HepG2 (cell line): ENCODE measurements around the gene MRPL28. TPM values are rescaled to one million over a fixed set of nuclear protein-coding genes. Genes with fewer than 3 reads are reported as not detected.

Experiments
- ATAC-seq: fragments of 200-7000 bp; cut with Tn5 transposase; 3 replicates; pipeline ENCODE4 v1.9.1; 2020; ENCODE audit warnings: mild to moderate bottlenecking, moderate library complexity
- BruUV-seq: library from RNA; stranded (reverse); fragments of 400-500 nt; replicated peaks from 2 replicates; lab custom pipeline; 2021; lab: Mats Ljungman, UMichigan
- CTCF ChIA-PET: fragments of 300-600 bp; formaldehyde crosslinking; extraction: SDS; loops from one replicate; lab custom pipeline; 2021; ENCODE audit warnings: low total read pairs, inconsistent platforms, low intra/inter-chr PET ratio; lab: Yijun Ruan, JAX
- POLR2A ChIA-PET: fragments of 350-600 bp; sonication (Branson Sonifier 250); formaldehyde crosslinking; loops from one replicate; lab custom pipeline; 2020; ENCODE audit warnings: antibody characterized with exemption, inconsistent platforms; lab: Yijun Ruan, JAX
- DNase-seq: peaks from one replicate; pipeline ENCODE4 v3.0.0-alpha.2; 2015; ENCODE audit warnings: low spot score
- FAIRE-seq: peaks from 3 replicates; lab custom pipeline; 2011; peaks lifted over from hg19 to GRCh38; lab: Jason Lieb, UNC
- H2AFZ ChIP-seq: one replicate; pipeline ENCODE4 v1.6.1; 2011; ENCODE audit warnings: low read length, inconsistent platforms
- H3K27ac ChIP-seq: fragments of 300-600 bp; 3 replicates; pipeline ENCODE4 v1.8.0; 2011; ENCODE audit warnings: mixed run types, mild to moderate bottlenecking, mixed read lengths, low read length, inconsistent platforms; ENCODE audit not compliant: insufficient read depth; ENCODE audit errors: extremely low read length
- H3K27me3 ChIP-seq, 2 experiments: fragments of 200-600 bp in 1 of 2; 2 replicates in 1 of 2; 3 replicates in 1 of 2; pipeline versions ENCODE4 v1.6.0 to v1.8.0; 2011; ENCODE audit warnings: low read length in 2 of 2, mild to moderate bottlenecking in 2 of 2, moderate library complexity in 2 of 2, inconsistent platforms in 1 of 2; ENCODE audit not compliant: insufficient read depth in 2 of 2, control insufficient read depth in 1 of 2
- H3K36me3 ChIP-seq, 2 experiments: fragments of 200-600 bp in 1 of 2; replicated peaks in 1 of 2; 2 replicates in 1 of 2; 3 replicates in 1 of 2; pipeline versions ENCODE4 v1.5.1 to v1.8.0; 2011; ENCODE audit warnings: low read length in 2 of 2, inconsistent platforms in 1 of 2; ENCODE audit not compliant: insufficient read depth in 2 of 2, control insufficient read depth in 1 of 2
- H3K4me1 ChIP-seq: 2 replicates; pipeline ENCODE4 v1.5.1; 2012; ENCODE audit warnings: low read length, inconsistent platforms; ENCODE audit not compliant: insufficient read depth
- H3K4me2 ChIP-seq: 2 replicates; pipeline ENCODE4 v1.6.0; 2011; ENCODE audit warnings: low read depth, low read length, inconsistent platforms
- H3K4me3 ChIP-seq, 3 experiments: fragments of 200-600 bp in 1 of 3; sonication (generic), shearing (Covaris generic) in 1 of 3; replicated peaks in 1 of 3; 2 replicates each; pipeline ENCODE4 v1.5.1; 2011 to 2016; ENCODE audit warnings: low read length in 3 of 3, inconsistent platforms in 2 of 3, low read depth in 2 of 3, mild to moderate bottlenecking in 2 of 3, control low read depth in 1 of 3, mixed read lengths in 1 of 3; ENCODE audit not compliant: insufficient read depth in 1 of 3
- H3K79me2 ChIP-seq: one replicate; pipeline ENCODE4 v1.6.1; 2011; ENCODE audit warnings: low read length, inconsistent platforms; ENCODE audit not compliant: insufficient read depth
- H3K9ac ChIP-seq: 2 replicates; pipeline ENCODE4 v1.6.0; 2011; ENCODE audit warnings: mild to moderate bottlenecking, low read depth, low read length, inconsistent platforms; ENCODE audit not compliant: insufficient read depth
- H3K9me3 ChIP-seq: 2 replicates; pipeline ENCODE4 v1.5.1; 2012; ENCODE audit warnings: mild to moderate bottlenecking, low read length
- H4K20me1 ChIP-seq: 2 replicates; pipeline ENCODE4 v1.6.0; 2011; ENCODE audit warnings: inconsistent platforms, mild to moderate bottlenecking, low read length, moderate library complexity; ENCODE audit not compliant: insufficient read depth
- CBX2 ChIP-seq, 2 experiments: fragments of 200-600 bp in 1 of 2; sonication (generic); formaldehyde crosslinking in 1 of 2; IDR thresholded peaks; 2 replicates each; pipeline versions ENCODE4 v1.7.0 to v1.8.1; 2018 to 2022; ENCODE audit warnings: low read depth in 2 of 2, low read length in 1 of 2, mild to moderate bottlenecking in 1 of 2, missing genetic modification reagents in 1 of 2
- E2F5 ChIP-seq: sonication (generic); formaldehyde crosslinking; conservative IDR thresholded peaks from 2 replicates; pipeline ENCODE4 v1.4.0; 2020; ENCODE audit warnings: missing genetic modification reagents
- GABPA ChIP-seq, 2 experiments: IDR thresholded peaks; 2 replicates each; pipeline ENCODE4 v1.6.1; 2011 to 2016; ENCODE audit warnings: low read depth in 2 of 2, low read length in 1 of 2, missing biosample characterization in 1 of 2, missing genetic modification characterization in 1 of 2
- KDM1A ChIP-seq: IDR thresholded peaks from 2 replicates; pipeline ENCODE4 v1.6.1; 2016; ENCODE audit warnings: missing compliant biosample characterization
- ZC3H13 ChIP-seq: sonication (generic); formaldehyde crosslinking; IDR thresholded peaks from 2 replicates; pipeline ENCODE4 v1.8.1; 2023; ENCODE audit warnings: mild to moderate bottlenecking, missing genetic modification reagents, moderate library complexity
- ZIK1 ChIP-seq: sonication (generic); formaldehyde crosslinking; IDR thresholded peaks from 2 replicates; pipeline ENCODE4 v1.5.0; 2020; ENCODE audit warnings: mild to moderate bottlenecking, low read depth, missing genetic modification reagents, borderline replicate concordance
- ZNF253 ChIP-seq: sonication (generic); formaldehyde crosslinking; IDR thresholded peaks from 2 replicates; pipeline ENCODE4 v1.8.0; 2022; ENCODE audit warnings: mild to moderate bottlenecking, missing genetic modification reagents, borderline replicate concordance
- ZNF30 ChIP-seq: sonication (generic); formaldehyde crosslinking; IDR thresholded peaks from 2 replicates; pipeline ENCODE4 v1.5.0; 2020; ENCODE audit warnings: mild to moderate bottlenecking, missing genetic modification reagents
- ZNF609 ChIP-seq: sonication (generic); formaldehyde crosslinking; IDR thresholded peaks from 2 replicates; pipeline ENCODE4 v1.4.0; 2020; ENCODE audit warnings: mild to moderate bottlenecking, missing genetic modification reagents, borderline replicate concordance
- WGBS: methylation state at CpG from one replicate; pipeline ENCODE4 v1.1.6; 2017; ENCODE audit warnings: low lambda C conversion rate; 5-methylcytosine and 5-hydroxymethylcytosine counted together
- in situ Hi-C: cut with HindIII; loops from 2 replicates; pipeline ENCODE4 v1.10.0; 2017; ENCODE audit warnings: low pct_unique_long_range_greater_than_20kb; ENCODE audit not compliant: extremely low pct_ligation_motif_present
- intact Hi-C: fragments of 100-400 bp; cut with micrococcal nuclease; formaldehyde crosslinking; loops from one replicate; pipeline ENCODE4 v1.10.0; 2022; ENCODE audit not compliant: unreplicated experiment
- polyA plus RNA-seq, 8 experiments: library from polyadenylated mRNA; depleted of rRNA in 3 of 8; stranded (reverse) in 7 of 8; unstranded in 1 of 8; fragments of >200 nt; fragmentation: Illumina TruSeq in 4 of 8; extraction: Trizol in 4 of 8; gene quantifications; 2 replicates each; pipeline versions ENCODE4 v1.2.1 to v1.2.3, GENCODE V29; 2011 to 2016; ENCODE audit warnings: low read depth in 4 of 8, missing spikeins in 1 of 8, mixed read lengths in 1 of 8; ENCODE audit not compliant: insufficient read depth in 1 of 8
- total RNA-seq, 5 experiments: library from RNA; depleted of rRNA; stranded (reverse); fragments of >200 nt; fragmentation: Illumina TruSeq; extraction: Trizol; gene quantifications; 2 replicates each; pipeline ENCODE4 v1.2.3, GENCODE V29; 2016; ENCODE audit warnings: low read depth in 1 of 5
- TF ChIP-seq, protein P1 (sequence below): sonication (generic); formaldehyde crosslinking; IDR thresholded peaks from one replicate; pipeline ENCODE4 v1.5.1; 2020; ENCODE audit warnings: mild to moderate bottlenecking, missing genetic modification reagents; ENCODE audit errors: not compliant biosample characterization

Gene MRPL28
- total and polyA plus RNA-seq, 2 of the 13 experiments (the other 11 are each of a cell fraction or from before 2014, with no cell fraction given) = 114 to 135 TPM

DNA sequence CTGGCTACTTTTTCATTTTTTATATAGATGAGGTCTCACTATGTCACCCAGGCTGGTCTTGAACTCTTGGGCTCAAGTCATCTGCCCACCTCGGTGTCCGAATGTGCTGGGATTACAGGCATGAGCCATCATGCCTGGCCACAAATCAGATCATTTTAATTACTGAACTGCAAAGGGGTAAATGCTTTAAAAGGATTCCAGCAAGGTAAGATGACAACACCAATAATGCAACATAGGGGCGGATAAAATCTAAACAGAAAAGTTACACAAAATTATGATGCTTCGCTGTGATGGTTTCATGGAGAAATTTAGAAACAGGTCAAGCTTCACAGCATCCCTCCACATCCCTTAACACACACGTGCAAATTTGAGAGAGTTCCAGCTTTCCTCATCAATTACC, 50.1 kb downstream of the MRPL28 start:
- no TSS peak for BruUV-seq
- FAIRE-seq (no peak), DNase-seq (no peak), ATAC-seq (no peak)
- in situ Hi-C loops = no loop called here
- Histone ChIP-seq H3K79me2 (peaks cover 73% of the 10 kb centered on the region), H3K9ac (no peak overlapping the region), H3K36me3 (peaks cover 11 to 45% of the 10 kb centered on the region in 2 experiments; a peak in 4 of 5 replicates), H3K27me3 (no peaks in the 10 kb centered on the region), H3K9me3 (no peaks in the 10 kb centered on the region), H3K4me3 (no peak overlapping the region), H3K4me1 (no peaks in the 10 kb centered on the region), H4K20me1 (peaks cover 43% of the 10 kb centered on the region; the same call in 1 of the 2 replicates), H3K27ac (no peak overlapping the region), H3K4me2 (no peak overlapping the region), H2AFZ (no peak overlapping the region)
- ChIA-PET CTCF (no interaction called here), POLR2A (no interaction called here)
- intact Hi-C loops = no loop called here
- WGBS = 96% methylated on average over 5 of the region's 5 CpGs
- TF ChIP-seq ZC3H13 (CRISPR knock-in tag) = no peak
- TF ChIP-seq ZNF253 = no peak
- TF ChIP-seq ZNF609 (CRISPR knock-in tag) = no peak
- TF ChIP-seq ZIK1 (CRISPR knock-in tag) = no peak
- no peak for TF ChIP-seq GABPA (IDR thresholded peaks at IDR 0.05; ENCODE audit: low read depth, low read length)
- no peak for TF ChIP-seq GABPA (CRISPR knock-in tag; IDR thresholded peaks at IDR 0.05; ENCODE audit: low read depth)
- TF ChIP-seq, protein P1, sequence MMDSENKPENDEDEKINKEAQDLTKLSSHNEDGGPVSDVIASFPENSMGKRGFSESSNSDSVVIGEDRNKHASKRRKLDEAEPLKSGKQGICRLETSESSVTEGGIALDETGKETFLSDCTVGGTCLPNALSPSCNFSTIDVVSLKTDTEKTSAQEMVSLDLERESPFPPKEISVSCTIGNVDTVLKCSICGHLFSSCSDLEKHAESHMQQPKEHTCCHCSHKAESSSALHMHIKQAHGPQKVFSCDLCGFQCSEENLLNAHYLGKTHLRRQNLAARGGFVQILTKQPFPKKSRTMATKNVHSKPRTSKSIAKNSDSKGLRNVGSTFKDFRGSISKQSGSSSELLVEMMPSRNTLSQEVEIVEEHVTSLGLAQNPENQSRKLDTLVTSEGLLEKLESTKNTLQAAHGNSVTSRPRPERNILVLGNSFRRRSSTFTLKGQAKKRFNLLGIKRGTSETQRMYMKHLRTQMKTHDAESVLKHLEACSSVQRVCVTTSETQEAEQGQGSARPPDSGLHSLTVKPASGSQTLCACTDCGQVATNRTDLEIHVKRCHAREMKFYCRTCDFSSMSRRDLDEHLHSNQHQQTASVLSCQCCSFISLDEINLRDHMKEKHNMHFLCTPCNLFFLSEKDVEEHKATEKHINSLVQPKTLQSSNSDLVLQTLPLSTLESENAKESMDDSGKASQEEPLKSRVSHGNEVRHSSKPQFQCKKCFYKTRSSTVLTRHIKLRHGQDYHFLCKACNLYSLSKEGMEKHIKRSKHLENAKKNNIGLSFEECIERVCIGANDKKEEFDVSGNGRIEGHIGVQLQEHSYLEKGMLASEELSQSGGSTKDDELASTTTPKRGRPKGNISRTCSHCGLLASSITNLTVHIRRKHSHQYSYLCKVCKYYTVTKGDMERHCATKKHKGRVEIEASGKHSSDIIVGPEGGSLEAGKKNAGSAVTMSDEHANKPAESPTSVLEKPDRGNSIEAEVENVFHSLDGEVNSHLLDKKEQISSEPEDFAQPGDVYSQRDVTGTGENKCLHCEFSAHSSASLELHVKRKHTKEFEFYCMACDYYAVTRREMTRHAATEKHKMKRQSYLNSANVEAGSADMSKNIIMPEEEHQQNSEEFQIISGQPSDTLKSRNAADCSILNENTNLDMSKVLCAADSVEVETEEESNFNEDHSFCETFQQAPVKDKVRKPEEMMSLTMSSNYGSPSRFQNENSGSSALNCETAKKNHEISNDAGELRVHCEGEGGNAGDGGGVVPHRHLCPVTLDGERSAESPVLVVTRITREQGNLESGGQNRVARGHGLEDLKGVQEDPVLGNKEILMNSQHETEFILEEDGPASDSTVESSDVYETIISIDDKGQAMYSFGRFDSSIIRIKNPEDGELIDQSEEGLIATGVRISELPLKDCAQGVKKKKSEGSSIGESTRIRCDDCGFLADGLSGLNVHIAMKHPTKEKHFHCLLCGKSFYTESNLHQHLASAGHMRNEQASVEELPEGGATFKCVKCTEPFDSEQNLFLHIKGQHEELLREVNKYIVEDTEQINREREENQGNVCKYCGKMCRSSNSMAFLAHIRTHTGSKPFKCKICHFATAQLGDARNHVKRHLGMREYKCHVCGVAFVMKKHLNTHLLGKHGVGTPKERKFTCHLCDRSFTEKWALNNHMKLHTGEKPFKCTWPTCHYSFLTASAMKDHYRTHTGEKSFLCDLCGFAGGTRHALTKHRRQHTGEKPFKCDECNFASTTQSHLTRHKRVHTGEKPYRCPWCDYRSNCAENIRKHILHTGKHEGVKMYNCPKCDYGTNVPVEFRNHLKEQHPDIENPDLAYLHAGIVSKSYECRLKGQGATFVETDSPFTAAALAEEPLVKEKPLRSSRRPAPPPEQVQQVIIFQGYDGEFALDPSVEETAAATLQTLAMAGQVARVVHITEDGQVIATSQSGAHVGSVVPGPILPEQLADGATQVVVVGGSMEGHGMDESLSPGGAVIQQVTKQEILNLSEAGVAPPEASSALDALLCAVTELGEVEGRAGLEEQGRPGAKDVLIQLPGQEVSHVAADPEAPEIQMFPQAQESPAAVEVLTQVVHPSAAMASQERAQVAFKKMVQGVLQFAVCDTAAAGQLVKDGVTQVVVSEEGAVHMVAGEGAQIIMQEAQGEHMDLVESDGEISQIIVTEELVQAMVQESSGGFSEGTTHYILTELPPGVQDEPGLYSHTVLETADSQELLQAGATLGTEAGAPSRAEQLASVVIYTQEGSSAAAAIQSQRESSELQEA (CRISPR knock-in tag) = no peak
- no peak for TF ChIP-seq KDM1A
- no peak for TF ChIP-seq ZNF30 (CRISPR knock-in tag)
- no peak for TF ChIP-seq CBX2 (IDR thresholded peaks at IDR 0.05; ENCODE audit: low read depth, low read length)
- no peak for TF ChIP-seq CBX2 (CRISPR knock-in tag; IDR thresholded peaks at IDR 0.05; ENCODE audit: low read depth)
- no peak for TF ChIP-seq E2F5 (CRISPR knock-in tag)
